Measurements from ENCODE around the gene CALML3. TPM values are rescaled to one million over a fixed set of nuclear protein-coding genes. Genes with fewer than 3 reads are reported as not detected.

The CALML3 gene
- total and polyA plus RNA-seq, 4 donors: 0.02 to 0.11 (median 0.04) TPM; not detected in 1

DNA sequence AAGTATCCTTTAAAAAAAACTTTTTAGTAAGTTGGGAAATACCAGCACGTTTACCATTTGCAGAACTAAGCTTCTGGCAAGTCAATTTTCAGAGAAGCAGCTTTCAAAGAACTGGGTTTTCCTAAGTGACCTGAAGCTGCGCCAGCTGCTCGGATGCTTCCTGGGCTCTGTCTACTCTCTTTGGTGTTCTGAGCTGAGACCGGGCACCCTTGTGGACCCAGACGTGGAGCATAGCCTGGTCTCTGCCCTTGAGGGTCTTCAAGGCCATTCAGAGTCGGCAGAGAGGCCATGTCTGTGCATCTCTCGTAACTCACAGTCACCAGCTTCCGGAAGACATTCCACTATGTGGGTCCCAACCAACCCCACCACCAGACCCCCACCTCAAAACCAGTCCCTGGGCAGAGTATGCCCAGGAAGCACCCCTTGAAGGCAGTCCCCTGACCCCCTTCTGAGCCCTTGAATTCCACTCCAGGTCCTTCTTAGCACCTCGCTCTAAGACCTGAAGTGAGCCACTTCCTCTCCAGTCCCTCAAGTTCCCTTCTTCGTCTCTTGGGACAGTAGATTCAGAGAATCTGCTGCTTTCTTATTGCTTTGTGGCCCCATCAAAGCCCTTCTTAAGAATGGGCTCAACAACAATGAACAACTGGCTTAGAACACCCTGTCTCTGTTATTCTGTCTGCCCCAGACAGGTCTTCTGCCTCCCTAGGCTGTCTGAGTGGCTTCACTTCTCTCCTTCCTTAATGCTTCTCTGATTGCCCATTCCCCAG lies 33.9 kb upstream of the CALML3 start:
- WGBS, 2 donors: 79 to 87% methylated on average over 10 of the region's 10 CpGs
- no peaks in the 10 kb centered on the region for H3K36me3 ChIP-seq (ENCODE audit: control insufficient read depth in 4 of 4, insufficient read depth in 4 of 4, low read length in 4 of 4)
- no peak overlapping the region for H3K27ac ChIP-seq (ENCODE audit: low read depth in 1 of 2, low read length in 1 of 2)
- no peak overlapping the region for H3K9ac ChIP-seq (ENCODE audit: insufficient read depth in 1 of 2, low read length in 2 of 2)
- peaks cover 0 to 9% (median 0%) of the 10 kb centered on the region in 5 donors for H3K4me1 ChIP-seq (ENCODE audit: control insufficient read depth in 5 of 5, insufficient read depth in 5 of 5, low read length in 5 of 5)
- ATAC-seq (ENCODE audit: insufficient read depth, low FRiP score) (no peak), DNase-seq (no peak)
- no peaks in the 10 kb centered on the region for H3K27me3 ChIP-seq (ENCODE audit: control insufficient read depth in 3 of 3, insufficient read depth in 3 of 3, low read length in 2 of 3)
- H3K9me3 ChIP-seq (ENCODE audit: control insufficient read depth in 4 of 4, insufficient read depth in 3 of 4, low read length in 3 of 4): peaks cover 0 to 8% (median 0%) of the 10 kb centered on the region in 4 donors
- H3K4me3 ChIP-seq: no peak overlapping the region
- TF ChIP-seq, protein P1, sequence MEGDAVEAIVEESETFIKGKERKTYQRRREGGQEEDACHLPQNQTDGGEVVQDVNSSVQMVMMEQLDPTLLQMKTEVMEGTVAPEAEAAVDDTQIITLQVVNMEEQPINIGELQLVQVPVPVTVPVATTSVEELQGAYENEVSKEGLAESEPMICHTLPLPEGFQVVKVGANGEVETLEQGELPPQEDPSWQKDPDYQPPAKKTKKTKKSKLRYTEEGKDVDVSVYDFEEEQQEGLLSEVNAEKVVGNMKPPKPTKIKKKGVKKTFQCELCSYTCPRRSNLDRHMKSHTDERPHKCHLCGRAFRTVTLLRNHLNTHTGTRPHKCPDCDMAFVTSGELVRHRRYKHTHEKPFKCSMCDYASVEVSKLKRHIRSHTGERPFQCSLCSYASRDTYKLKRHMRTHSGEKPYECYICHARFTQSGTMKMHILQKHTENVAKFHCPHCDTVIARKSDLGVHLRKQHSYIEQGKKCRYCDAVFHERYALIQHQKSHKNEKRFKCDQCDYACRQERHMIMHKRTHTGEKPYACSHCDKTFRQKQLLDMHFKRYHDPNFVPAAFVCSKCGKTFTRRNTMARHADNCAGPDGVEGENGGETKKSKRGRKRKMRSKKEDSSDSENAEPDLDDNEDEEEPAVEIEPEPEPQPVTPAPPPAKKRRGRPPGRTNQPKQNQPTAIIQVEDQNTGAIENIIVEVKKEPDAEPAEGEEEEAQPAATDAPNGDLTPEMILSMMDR (IDR thresholded peaks at IDR 0.05; ENCODE audit: control extremely low read depth, extremely low read depth): no peak

DNA sequence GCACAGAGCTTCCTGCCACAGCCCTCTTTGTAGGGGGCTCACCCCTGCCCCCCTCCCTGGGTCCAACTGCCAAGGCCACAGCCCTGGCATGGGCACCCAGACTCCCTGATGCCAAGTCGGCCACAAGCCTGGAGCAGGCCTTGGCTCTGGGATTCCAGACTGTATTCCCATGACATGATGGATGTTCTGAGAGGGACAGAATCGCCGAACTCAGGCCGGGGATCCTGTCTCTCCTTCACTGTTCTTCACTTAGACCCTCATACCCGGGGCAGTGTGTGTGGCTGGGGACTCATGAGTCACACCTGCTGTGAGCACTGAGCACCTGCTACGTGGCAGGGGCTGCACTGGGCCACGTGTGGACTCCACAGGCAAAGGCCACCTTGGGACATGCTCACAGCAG lies 33.3 kb upstream of the CALML3 start:
- ATAC-seq (ENCODE audit: insufficient read depth, low FRiP score): no peak
- H3K36me3 ChIP-seq (ENCODE audit: control insufficient read depth in 4 of 4, insufficient read depth in 4 of 4, low read length in 4 of 4): no peaks in the 10 kb centered on the region
- WGBS, 2 donors: 91 to 92% methylated on average over 7 of the region's 7 CpGs
- H3K4me1 ChIP-seq (ENCODE audit: control insufficient read depth in 5 of 5, insufficient read depth in 5 of 5, low read length in 5 of 5): peaks cover 0 to 6% (median 0%) of the 10 kb centered on the region in 5 donors
- TF ChIP-seq, protein P1 (IDR thresholded peaks at IDR 0.05; ENCODE audit: control extremely low read depth, extremely low read depth): no peak
- DNase-seq: no peak
- peaks cover 0 to 8% (median 0%) of the 10 kb centered on the region in 4 donors for H3K9me3 ChIP-seq (ENCODE audit: control insufficient read depth in 4 of 4, insufficient read depth in 3 of 4, low read length in 3 of 4)
- H3K27ac ChIP-seq (ENCODE audit: low read depth in 1 of 2, low read length in 1 of 2): no peak overlapping the region
- H3K27me3 ChIP-seq (ENCODE audit: control insufficient read depth in 3 of 3, insufficient read depth in 3 of 3, low read length in 2 of 3): no peaks in the 10 kb centered on the region
- H3K4me3 ChIP-seq: no peak overlapping the region
- H3K9ac ChIP-seq (ENCODE audit: insufficient read depth in 1 of 2, low read length in 2 of 2): no peak overlapping the region

DNA sequence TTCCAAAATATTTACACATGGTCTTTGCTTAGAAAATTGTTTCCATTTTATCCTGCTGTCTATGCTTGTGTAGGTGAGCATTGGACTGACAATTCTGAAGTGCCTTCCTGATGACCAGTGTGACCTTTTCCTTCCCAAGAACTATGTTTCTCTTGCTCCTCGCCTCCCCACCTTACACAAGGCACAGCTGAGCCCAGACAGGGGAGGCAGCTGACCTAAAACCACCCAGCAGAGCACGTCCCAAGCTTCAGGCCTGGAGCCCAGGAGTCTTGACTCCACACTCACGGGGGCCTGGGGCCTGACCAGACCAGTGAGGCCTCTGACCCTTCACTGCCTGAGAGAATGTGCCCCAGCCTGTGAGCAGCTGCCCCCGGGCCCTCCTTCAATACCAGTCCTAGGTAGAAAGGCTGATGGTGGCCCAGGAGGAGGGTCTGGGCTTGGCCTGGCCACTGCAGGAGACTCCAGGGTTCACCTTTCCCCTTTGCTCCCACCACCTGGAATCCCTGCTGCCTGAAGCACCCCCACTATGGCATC lies 32.4 kb upstream of the CALML3 start:
- Histone ChIP-seq H3K9ac (ENCODE audit: insufficient read depth in 1 of 2, low read length in 2 of 2) (no peak overlapping the region), H3K27ac (ENCODE audit: low read depth in 1 of 2, low read length in 1 of 2) (no peak overlapping the region), H3K4me1 (ENCODE audit: control insufficient read depth in 5 of 5, insufficient read depth in 5 of 5, low read length in 5 of 5) (peaks cover 0 to 4% (median 0%) of the 10 kb centered on the region in 5 donors), H3K36me3 (ENCODE audit: control insufficient read depth in 4 of 4, insufficient read depth in 4 of 4, low read length in 4 of 4) (no peaks in the 10 kb centered on the region), H3K4me3 (no peak overlapping the region), H3K9me3 (ENCODE audit: control insufficient read depth in 4 of 4, insufficient read depth in 3 of 4, low read length in 3 of 4) (peaks cover 0 to 8% (median 0%) of the 10 kb centered on the region in 4 donors), H3K27me3 (ENCODE audit: control insufficient read depth in 3 of 3, insufficient read depth in 3 of 3, low read length in 2 of 3) (no peaks in the 10 kb centered on the region)
- TF ChIP-seq, protein P1 (IDR thresholded peaks at IDR 0.05; ENCODE audit: control extremely low read depth, extremely low read depth): no peak
- ATAC-seq (ENCODE audit: insufficient read depth, low FRiP score) (no peak), DNase-seq (no peak)
- 94 to 95% methylated on average over 4 of the region's 4 CpGs for WGBS, 2 donors

Data from lung (tissue), 12 donors.